Measurements from ENCODE around the gene ENOX2.

ENOX2 gene

GRCh38 chrX:130857207-130857606 is 45.8 kb downstream of the ENOX2 start:
- DNase-seq (ENCODE audit: insufficient read length, low spot score) (no peak), FAIRE-seq (no peak)
- no peak for TF ChIP-seq CTCF (IDR thresholded peaks at IDR 0.05; ENCODE audit: insufficient read depth, missing control alignments)

GRCh38 chrX:130851569-130851968 is 51.4 kb downstream of the ENOX2 start:
- DNase-seq (ENCODE audit: insufficient read length, low spot score) (no peak), FAIRE-seq (no peak)
- no peak for TF ChIP-seq CTCF (IDR thresholded peaks at IDR 0.05; ENCODE audit: insufficient read depth, missing control alignments)

- no peak for DNase-seq (ENCODE audit: insufficient read length, low spot score)
- no peak for FAIRE-seq
- no peak for TF ChIP-seq CTCF (IDR thresholded peaks at IDR 0.05; ENCODE audit: insufficient read depth, missing control alignments)
Observed at GRCh38 chrX:130848763-130849162, 54.2 kb downstream of the ENOX2 start.

GRCh38 chrX:130846746-130847145 is 56.3 kb downstream of the ENOX2 start:
- FAIRE-seq (no peak), DNase-seq (ENCODE audit: insufficient read length, low spot score) (no peak)
- no peak for TF ChIP-seq CTCF (IDR thresholded peaks at IDR 0.05; ENCODE audit: insufficient read depth, missing control alignments)

- FAIRE-seq (no peak), DNase-seq (ENCODE audit: insufficient read length, low spot score) (no peak)
- TF ChIP-seq CTCF (IDR thresholded peaks at IDR 0.05; ENCODE audit: insufficient read depth, missing control alignments), result no peak
Observed at GRCh38 chrX:130841776-130842175, 61.2 kb downstream of the ENOX2 start.

GRCh38 chrX:130840345-130840744 is 62.7 kb downstream of the ENOX2 start:
- DNase-seq (ENCODE audit: insufficient read length, low spot score) (no peak), FAIRE-seq (no peak)
- no peak for TF ChIP-seq CTCF (IDR thresholded peaks at IDR 0.05; ENCODE audit: insufficient read depth, missing control alignments)

- DNase-seq (ENCODE audit: insufficient read length, low spot score) (no peak), FAIRE-seq (no peak)
- TF ChIP-seq CTCF (IDR thresholded peaks at IDR 0.05; ENCODE audit: insufficient read depth, missing control alignments), result no peak
Observed at GRCh38 chrX:130836447-130836846, 66.6 kb downstream of the ENOX2 start.
